ENCODE results near the gene VSTM2L.

The VSTM2L gene

DNA sequence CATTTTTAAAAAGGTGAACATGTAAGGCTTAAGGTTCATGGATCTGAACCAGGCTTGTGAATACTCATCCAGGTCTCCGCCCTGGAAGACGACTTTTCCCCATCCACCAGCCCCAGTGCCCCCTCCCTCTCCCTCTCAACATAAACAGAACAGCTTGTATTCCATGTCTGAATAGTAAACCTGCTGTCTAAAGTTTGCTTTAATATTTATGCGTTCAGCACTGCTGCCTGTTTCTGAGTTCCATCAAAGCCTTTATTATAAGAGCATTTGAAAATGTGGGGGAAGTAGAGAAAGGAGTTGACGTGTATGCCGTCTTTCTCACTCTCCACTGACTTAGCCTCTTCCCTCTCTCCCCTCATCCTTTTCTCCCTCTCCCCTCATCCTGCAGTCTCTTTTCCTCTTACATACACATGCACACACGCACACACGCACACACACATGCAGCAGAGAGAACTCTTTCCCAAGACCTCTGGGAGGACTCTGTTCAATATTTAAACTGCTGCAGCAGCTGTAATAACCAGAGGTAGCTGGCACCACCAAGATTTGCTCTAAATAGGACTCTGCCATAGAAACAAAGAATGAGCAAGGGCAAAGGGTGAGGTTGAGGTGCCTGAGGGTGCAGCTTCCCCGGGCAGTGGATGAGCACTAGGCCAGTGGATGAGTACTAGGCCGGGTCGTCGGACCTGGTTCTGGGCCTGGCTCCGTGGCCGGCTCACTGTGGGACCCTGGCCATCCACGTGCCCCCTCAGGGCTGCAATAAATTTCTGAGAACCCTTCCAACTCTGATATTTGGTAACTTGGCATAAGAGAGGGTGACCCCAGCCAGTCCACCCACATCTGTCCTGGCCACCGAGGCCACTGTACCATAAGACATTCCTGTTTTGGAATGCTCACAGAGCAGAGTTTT is 35.4 kb upstream of the VSTM2L start:
- Histone ChIP-seq H3K9me3 (ENCODE audit: severe bottlenecking) (no peaks in the 10 kb centered on the region), H3K4me1 (ENCODE audit: insufficient read depth, poor library complexity, severe bottlenecking) (no peaks in the 10 kb centered on the region), H3K27me3 (ENCODE audit: insufficient read depth, poor library complexity, severe bottlenecking) (no peaks in the 10 kb centered on the region), H3K36me3 (ENCODE audit: low read depth) (peaks cover 25% of the 10 kb centered on the region), H3K27ac (ENCODE audit: poor library complexity, severe bottlenecking) (no peak overlapping the region), H3K4me3 (ENCODE audit: severe bottlenecking) (no peak overlapping the region)
- DNase-seq (ENCODE audit: low spot score) = peak; percentile 67
- no peak for ATAC-seq (ENCODE audit: low read depth)
- TF ChIP-seq, protein P1, sequence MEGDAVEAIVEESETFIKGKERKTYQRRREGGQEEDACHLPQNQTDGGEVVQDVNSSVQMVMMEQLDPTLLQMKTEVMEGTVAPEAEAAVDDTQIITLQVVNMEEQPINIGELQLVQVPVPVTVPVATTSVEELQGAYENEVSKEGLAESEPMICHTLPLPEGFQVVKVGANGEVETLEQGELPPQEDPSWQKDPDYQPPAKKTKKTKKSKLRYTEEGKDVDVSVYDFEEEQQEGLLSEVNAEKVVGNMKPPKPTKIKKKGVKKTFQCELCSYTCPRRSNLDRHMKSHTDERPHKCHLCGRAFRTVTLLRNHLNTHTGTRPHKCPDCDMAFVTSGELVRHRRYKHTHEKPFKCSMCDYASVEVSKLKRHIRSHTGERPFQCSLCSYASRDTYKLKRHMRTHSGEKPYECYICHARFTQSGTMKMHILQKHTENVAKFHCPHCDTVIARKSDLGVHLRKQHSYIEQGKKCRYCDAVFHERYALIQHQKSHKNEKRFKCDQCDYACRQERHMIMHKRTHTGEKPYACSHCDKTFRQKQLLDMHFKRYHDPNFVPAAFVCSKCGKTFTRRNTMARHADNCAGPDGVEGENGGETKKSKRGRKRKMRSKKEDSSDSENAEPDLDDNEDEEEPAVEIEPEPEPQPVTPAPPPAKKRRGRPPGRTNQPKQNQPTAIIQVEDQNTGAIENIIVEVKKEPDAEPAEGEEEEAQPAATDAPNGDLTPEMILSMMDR (IDR thresholded peaks at IDR 0.05; ENCODE audit: poor library complexity, severe bottlenecking) = no peak

DNA sequence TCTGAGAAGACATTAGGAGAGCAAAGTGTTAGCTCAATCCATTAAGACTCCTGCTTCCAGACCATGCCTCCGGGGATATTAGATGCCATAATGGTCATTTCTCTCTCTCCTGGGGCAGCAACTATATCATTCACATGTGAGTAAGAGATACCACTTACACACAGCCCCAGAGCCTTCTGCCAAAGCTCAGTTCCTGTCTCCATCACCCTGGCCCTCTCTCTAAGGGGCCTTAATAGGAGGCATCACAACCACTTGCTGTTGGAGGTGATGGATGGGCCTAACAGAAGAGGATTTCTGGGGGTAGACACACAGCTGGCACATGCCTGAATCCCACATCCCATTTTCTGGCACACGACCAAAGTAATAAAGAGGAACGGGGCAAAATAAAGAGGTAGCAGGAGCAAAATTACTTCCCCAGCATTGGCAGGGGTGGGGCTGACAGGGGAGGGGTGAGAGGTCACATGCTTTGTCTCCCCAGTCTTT is 34.0 kb upstream of the VSTM2L start:
- Histone ChIP-seq H3K27me3 (ENCODE audit: insufficient read depth, poor library complexity, severe bottlenecking) (no peaks in the 10 kb centered on the region), H3K4me1 (ENCODE audit: insufficient read depth, poor library complexity, severe bottlenecking) (no peaks in the 10 kb centered on the region), H3K4me3 (ENCODE audit: severe bottlenecking) (no peak overlapping the region), H3K9me3 (ENCODE audit: severe bottlenecking) (no peaks in the 10 kb centered on the region), H3K36me3 (ENCODE audit: low read depth) (peaks cover 27% of the 10 kb centered on the region), H3K27ac (ENCODE audit: poor library complexity, severe bottlenecking) (no peak overlapping the region)
- DNase-seq (ENCODE audit: low spot score) (no peak), ATAC-seq (ENCODE audit: low read depth) (no peak)
- TF ChIP-seq, protein P1 (IDR thresholded peaks at IDR 0.05; ENCODE audit: poor library complexity, severe bottlenecking) = no peak

DNA sequence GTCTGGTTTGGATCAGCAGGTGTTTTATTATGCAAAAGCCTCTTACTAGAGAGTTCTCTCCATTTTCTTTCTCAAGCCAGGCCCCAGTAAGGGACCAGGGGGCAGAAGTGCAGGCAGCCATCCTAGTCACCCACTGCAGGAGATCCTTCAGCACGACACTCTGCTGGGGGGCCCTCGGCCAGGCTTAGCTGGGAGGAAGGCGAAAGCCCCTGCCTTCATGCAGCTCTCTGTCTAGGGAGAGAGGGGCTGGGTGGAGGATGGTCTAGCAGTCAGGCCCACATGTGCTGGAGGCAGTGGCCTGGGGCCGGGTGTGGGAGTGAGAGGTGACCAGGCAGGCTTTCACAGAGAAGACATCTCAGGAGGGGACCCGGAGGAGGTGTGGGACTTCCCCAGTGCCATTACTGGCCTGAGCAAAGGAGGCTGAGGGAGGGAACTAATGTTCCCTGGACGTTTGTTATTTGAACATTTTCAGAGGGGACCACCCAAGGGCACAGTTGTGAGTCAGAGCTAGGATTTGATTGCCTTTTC is 33.5 kb upstream of the VSTM2L start:
- DNase-seq (ENCODE audit: low spot score) = no peak

DNA sequence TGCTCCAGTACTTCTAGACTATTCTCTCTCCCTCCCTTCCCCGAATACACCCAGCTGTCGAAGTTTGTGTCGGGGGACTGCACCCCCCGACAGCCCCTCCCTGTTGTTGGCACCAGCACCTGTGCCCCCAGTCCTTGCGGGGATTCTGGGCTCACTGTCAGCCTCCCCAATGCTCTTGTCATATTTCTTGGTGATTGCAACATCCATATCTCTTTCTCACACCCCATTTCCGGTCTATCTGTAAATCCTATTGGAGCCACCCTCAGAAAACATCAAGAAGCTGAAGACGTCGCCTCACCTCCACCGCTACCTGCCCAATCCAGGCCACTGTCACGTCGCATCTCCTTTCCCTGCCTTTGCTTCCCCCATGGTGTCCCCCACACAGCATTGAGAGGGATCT is 32.6 kb upstream of the VSTM2L start:
- ATAC-seq (ENCODE audit: low read depth) = no peak
- H3K4me1 ChIP-seq (ENCODE audit: insufficient read depth, poor library complexity, severe bottlenecking) = no peaks in the 10 kb centered on the region
- H3K27me3 ChIP-seq (ENCODE audit: insufficient read depth, poor library complexity, severe bottlenecking) = no peaks in the 10 kb centered on the region
- no peak for DNase-seq (ENCODE audit: low spot score)
- H3K4me3 ChIP-seq (ENCODE audit: severe bottlenecking) = no peak overlapping the region
- no peaks in the 10 kb centered on the region for H3K9me3 ChIP-seq (ENCODE audit: severe bottlenecking)
- peaks cover 24% of the 10 kb centered on the region for H3K36me3 ChIP-seq (ENCODE audit: low read depth)
- TF ChIP-seq, protein P1 (IDR thresholded peaks at IDR 0.05; ENCODE audit: poor library complexity, severe bottlenecking) = no peak
- no peak overlapping the region for H3K27ac ChIP-seq (ENCODE audit: poor library complexity, severe bottlenecking)

More for the DNA sequence above, 33.5 kb upstream of the VSTM2L start:
- no peak for ATAC-seq (ENCODE audit: low read depth)
- TF ChIP-seq, protein P1 (IDR thresholded peaks at IDR 0.05; ENCODE audit: poor library complexity, severe bottlenecking) = no peak
- H3K4me3 ChIP-seq (ENCODE audit: severe bottlenecking) = no peak overlapping the region
- H3K27me3 ChIP-seq (ENCODE audit: insufficient read depth, poor library complexity, severe bottlenecking) = no peaks in the 10 kb centered on the region
- H3K36me3 ChIP-seq (ENCODE audit: low read depth) = peaks cover 27% of the 10 kb centered on the region
- no peaks in the 10 kb centered on the region for H3K9me3 ChIP-seq (ENCODE audit: severe bottlenecking)
- H3K27ac ChIP-seq (ENCODE audit: poor library complexity, severe bottlenecking) = no peak overlapping the region
- H3K4me1 ChIP-seq (ENCODE audit: insufficient read depth, poor library complexity, severe bottlenecking) = no peaks in the 10 kb centered on the region
